ENCODE results near the gene ZSWIM8. TPM values are rescaled to one million over a fixed set of nuclear protein-coding genes. Genes with fewer than 3 reads are reported as not detected.
A peak's percentile ranks its signal among the peaks of the same experiment; 100 is the strongest.
"Not testable (repeated sequence)": the region's sequence is repeated elsewhere in the genome, so short reads cannot be mapped to it uniquely, and the experiment has no call there.

ZSWIM8 gene, protein sequence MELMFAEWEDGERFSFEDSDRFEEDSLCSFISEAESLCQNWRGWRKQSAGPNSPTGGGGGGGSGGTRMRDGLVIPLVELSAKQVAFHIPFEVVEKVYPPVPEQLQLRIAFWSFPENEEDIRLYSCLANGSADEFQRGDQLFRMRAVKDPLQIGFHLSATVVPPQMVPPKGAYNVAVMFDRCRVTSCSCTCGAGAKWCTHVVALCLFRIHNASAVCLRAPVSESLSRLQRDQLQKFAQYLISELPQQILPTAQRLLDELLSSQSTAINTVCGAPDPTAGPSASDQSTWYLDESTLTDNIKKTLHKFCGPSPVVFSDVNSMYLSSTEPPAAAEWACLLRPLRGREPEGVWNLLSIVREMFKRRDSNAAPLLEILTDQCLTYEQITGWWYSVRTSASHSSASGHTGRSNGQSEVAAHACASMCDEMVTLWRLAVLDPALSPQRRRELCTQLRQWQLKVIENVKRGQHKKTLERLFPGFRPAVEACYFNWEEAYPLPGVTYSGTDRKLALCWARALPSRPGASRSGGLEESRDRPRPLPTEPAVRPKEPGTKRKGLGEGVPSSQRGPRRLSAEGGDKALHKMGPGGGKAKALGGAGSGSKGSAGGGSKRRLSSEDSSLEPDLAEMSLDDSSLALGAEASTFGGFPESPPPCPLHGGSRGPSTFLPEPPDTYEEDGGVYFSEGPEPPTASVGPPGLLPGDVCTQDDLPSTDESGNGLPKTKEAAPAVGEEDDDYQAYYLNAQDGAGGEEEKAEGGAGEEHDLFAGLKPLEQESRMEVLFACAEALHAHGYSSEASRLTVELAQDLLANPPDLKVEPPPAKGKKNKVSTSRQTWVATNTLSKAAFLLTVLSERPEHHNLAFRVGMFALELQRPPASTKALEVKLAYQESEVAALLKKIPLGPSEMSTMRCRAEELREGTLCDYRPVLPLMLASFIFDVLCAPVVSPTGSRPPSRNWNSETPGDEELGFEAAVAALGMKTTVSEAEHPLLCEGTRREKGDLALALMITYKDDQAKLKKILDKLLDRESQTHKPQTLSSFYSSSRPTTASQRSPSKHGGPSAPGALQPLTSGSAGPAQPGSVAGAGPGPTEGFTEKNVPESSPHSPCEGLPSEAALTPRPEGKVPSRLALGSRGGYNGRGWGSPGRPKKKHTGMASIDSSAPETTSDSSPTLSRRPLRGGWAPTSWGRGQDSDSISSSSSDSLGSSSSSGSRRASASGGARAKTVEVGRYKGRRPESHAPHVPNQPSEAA (N-terminal part only)
- polyA plus RNA-seq (2013, experiment 1 of 2; ENCODE audit: insufficient read length): 77.7 TPM
- 71.8 TPM for polyA plus RNA-seq (2013, experiment 2 of 2; ENCODE audit: insufficient read length)

DNA sequence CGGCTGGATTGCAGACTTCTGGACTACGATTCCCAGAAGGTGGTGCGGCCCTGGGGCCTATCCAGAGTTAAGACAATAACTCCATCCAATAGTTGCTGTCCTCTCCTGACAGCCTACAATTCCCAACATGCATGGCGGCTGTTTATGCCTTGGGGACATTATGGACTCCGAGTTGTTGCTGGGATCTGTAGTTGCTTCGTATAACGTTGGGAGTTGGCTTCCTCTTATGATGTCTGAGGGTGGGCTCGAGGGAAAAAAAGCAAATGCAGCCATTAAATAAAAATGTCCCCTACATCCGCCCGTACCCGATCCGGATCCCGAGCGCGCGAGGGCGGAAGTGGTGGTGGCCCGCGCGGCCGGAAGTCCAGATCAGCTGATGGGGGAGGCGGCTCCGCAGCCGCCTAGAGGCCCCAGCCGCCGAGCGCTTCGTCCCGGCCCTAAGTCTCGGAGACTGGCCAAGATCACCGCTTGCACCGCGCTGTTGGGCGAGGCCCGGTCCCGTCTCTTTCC, at the start of gene ZSWIM8:
ZSWIM8 (plus strand) TSS at position 396 of the 510 bp plus-strand sequence. CDS start 273 bp downstream, outside the sequence.
- peak; percentile 97 for DNase-seq

DNA sequence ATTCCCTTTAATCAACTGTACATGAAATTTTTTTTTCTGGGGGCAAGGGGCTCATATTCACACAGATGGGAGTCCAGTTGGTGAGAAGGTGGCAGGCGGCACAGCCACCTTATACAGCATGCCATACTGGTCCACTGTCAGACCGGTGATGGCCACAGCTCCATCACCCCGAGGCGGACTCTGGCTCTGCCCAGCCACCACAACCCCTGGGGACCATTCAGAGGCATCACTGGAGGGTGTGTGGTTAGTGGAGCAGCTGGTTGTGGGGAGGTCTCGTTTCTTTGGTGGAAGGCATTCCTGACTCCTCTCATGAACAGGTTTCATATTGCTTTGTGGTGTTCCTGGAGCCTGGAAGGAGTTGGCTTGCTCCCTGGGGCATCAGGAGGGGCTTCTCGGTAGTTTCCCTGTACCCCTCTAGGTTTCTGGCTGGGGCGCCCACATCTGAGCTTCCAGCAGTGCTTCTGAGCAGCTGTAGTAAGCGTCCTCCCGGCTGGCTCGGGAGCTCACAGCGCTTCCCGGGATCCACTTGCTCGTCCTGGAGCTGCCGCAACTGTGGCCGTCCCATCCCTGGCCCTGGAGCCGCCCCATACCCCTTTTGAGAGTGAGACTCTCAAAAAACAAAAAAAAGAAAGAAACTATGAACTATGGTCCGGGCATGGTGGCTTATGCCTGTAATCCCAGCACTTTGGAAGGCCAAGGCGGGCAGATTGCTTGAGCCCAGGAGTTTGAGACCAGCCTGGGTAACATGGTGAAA, 44.7 kb upstream of the ZSWIM8 start:
- not testable (repeated sequence) for DNase-seq

DNA sequence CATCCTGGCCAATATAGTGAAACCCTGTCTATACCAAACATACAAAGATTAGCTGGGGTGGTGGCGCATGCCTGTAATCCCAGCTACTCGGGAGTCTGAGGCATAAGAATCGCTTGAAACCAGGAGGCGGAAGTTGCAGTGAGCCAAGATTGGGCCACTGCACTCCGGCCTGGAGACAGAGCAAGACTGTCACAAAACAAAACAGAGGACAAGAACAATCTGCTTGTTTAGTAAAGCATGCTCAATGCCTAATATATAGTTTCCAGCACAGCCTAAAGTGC, 43.0 kb upstream of the ZSWIM8 start:
- no peak for DNase-seq

DNA sequence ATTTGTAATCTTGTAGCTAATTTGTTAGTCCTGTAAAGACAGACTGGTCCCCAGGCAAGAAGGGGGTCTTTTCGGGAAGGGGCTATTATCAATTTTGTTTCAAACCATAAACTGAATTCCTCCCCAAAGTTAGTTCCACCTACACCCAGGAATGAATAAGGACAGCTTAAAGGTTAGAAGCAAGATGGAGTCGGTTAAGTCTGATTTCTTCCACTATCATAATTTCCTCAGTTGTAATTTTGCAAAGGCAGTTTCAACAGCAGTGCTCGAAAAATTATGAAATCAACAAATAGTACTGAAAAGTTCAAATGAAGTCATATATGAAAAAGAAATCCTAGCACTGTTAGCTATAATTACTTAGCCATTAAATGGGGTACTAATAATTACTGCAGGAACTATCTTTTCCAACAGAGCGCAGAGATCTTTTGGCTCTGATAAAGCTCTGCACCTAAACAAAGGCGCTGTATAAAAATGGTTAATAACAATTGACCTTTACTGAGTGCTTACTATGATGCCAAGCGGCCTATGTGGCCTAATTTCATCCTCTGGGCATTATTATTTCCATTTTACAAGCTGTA, 42.0 kb upstream of the ZSWIM8 start:
- no peak for DNase-seq

DNA sequence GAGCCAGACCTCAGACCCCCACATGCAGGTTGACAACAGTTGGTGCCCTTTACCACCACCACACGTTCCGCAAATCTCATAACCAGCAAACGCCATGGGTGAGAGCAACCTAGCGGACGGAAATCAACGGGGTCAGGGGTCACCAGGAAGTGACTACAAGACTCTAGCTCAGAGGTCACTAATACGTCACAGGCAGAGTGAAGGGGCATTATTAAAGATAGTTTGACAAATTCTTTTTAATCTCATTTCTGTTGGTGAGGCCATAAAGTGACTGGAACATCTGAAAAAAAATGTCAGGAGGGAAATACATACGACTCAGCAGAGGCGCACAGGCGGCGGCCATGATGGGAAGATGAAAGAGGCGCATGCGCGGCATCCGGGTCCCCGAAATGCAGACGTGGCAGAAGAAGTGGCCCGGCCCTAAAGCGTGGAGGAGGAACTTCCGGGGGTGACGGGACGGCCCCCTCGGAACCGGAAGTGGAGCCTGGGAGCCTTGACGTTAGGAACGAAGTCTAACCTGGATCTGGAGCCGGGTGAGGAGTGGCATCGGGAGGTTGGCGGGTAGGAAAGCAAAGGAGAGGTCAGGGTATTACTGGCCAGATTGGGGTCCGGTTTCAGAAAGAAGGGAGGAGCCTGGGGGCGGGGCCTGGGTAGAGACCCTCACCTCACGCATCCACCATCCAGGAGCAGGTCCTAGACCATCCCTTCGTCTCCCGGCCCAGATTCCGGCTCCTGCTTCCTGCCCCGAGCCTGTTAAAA, 41.3 kb upstream of the ZSWIM8 start, which contains the start of gene SEC24C:
SEC24C (plus strand) TSS at position 468 of the 759 bp plus-strand sequence. CDS start 2,461 bp downstream, outside the sequence.
- peak; percentile 96 for DNase-seq

DNA sequence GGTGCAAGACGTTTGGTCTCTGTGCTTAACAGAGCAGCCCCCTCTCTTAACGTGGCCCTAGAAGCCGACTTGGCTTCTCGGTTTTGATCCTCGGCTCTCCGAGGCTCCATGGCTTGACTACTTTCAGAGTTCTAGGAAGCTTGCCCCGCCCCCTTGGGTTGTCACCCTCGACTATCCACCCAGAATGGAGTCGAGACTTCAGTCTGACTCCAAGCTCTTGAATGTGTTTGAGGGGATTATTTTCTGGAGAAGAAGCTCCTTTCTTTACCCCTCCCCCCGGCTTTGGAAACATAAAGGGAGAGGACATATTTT, 40.8 kb upstream of the ZSWIM8 start:
- peak; percentile 72 for DNase-seq

DNA sequence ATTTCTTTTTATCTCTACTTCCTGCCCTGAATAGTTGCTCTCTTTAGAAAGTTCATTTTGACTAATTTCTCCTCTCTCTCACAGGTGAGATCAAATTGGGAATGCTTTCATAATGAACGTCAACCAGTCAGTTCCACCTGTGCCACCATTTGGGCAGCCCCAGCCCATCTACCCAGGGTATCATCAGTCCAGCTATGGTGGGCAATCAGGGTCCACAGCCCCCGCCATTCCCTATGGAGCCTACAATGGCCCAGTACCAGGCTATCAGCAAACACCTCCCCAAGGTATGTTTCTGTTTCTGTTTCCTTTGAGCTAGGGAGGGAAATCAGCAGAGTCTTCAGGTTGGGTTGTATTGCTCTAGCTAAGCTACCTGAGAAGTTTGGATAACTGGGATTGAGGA, 38.7 kb upstream of the ZSWIM8 start:
- DNase-seq: no peak

DNA sequence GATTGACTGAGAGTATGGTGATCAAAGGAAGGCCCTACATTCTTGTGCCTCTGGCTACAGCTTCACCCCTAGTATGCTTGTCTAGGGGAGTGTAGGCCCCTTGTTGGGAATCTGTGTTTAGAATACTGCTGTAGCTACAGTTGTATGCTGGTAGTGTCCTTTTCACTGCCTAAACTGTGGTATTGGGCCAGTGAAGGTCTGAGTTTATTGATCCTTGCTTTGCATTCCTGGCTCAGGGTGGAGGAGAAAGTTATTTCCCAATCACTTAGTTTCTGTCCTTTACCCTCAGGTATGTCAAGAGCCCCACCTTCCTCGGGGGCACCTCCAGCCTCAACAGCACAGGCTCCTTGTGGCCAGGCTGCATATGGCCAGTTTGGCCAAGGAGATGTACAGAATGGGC, 34.6 kb upstream of the ZSWIM8 start:
- no peak for DNase-seq

DNA sequence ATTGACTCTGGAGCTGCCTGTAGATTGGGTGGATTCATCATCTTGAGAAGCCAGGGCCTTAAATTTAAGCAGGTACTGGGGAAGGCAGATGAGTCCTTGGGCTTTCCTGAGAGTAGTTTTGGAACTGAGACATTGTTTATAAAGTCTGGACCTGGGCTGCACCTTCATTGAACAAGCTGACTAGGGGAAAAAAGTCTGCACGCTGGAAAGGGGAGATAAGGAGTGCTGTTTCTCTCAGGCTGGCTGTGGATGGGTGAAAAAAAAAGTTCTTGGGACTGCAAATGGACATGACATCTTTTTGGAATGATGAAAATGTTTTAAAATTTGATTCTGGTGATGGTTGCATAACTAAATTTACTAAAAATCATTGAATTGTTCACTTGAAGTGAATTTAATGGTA, 29.2 kb upstream of the ZSWIM8 start:
- DNase-seq: no peak

DNA sequence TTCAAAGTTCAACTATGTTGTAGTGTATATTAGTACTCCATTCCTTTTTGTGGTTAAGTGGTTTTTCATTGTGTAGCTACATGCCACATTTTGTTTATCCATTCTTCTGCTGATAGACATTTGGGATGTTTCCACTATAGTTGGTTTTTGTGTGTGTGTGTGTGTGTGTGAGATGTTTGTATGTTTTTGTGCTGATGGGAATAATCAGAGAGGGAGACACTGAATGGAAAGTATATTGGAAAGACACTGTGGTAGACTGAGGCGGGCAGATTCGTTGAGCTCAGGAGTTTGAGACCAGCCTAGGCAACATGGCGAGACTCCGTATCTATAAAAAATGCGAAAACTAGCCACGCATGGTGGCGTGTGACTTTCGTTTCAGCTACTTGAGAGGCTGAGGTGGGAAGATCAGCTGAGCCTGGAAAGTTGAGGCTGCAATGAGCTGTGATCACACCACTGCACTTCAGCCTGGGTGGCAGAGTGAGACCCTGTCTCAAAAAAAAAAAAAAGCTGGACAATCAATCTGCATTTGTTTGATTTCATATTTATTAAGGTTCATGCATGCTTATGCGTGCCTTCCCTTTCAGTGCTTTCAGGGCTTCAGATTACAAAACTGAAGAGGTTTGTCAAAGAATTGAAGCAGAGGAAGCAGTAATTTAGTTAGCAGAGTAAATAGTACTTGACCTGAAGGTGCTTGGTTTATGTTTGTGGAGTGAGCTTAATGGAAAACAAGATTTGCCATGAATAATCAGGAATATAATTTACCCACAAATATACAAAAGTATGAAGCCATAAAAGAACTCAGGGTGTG, 26.5 kb upstream of the ZSWIM8 start:
- DNase-seq: no peak

DNA sequence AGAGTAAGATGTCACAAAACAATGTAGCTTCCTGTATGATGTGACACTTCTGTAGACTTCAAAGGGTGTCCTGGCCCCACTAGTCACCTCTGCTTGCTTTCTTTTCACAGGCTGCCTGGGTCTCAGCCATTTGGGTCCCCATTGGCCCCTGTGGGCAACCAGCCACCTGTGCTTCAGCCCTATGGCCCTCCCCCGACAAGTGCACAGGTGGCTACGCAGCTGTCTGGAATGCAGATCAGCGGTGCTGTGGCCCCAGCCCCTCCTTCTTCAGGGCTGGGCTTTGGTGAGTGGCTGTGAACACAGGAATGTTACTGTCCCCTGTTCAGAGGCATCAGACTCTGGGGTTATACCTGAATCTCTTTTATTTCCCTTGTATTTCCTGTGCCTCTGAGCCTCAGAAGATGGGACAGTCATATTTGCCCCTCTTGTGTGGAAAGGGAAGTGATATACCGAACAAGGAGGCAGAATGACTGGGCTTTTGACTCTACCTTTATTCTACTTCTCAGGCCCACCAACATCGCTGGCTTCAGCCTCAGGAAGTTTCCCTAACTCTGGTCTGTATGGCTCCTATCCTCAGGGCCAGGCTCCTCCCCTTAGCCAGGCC, 25.8 kb upstream of the ZSWIM8 start:
- DNase-seq: no peak

DNA sequence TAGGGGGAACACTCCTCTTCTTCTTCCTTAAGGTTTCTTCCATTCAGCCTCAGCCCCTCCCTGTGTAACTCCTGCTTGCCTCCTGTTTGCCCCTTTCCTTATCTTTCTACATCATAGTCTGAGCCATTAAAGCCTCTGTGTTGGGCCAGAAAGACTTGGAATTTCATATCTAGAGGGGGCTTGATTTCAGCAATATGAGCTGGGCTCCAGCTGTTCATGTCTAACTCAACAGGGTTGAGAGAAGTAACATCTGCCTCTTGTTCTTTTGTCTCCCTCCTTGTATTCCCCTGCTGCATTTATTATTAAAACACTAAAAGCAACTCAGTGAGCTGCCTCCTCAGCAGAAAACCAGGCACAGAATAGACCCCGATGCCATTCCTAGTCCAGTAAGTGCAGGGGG, 23.6 kb upstream of the ZSWIM8 start:
- DNase-seq: no peak

DNA sequence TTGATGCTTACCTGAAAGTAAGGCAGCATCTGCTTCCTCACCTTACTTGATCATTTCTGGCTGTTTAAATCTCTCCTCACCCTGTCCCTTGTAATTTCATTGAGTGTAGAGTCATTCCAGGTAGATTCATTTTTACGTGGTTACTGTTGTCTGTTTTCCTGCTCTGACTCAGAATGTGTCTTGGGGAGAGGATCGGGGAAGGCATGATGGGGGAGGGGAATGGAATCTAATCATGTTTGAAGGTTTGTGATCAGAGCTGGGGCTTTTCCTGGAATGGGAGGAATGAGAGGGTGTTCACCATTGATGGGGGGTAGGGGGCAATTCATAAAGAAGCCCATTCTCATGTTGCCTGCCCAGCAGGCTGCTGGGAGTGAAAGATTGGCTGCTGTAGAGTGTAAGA, 22.5 kb upstream of the ZSWIM8 start:
- peak; percentile 16 for DNase-seq

DNA sequence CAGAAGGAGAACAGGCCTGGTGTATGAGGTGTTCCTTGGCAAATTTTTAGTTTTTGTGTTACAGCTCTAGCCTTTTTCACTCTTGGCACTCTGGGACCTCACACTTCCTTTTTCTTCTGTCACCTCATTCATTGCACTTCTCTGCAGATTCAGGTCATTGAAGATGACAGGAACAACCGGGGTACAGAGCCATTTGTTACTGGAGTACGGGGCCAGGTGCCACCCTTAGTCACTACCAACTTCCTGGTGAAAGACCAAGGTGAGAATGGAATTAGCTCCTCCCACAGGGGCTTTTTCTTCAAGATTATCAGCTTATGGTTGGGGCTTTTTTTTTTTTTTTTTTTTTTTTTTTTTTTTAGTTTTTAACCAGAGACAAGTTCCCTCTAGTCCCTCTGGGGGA, 22.1 kb upstream of the ZSWIM8 start:
- DNase-seq: no peak

DNA sequence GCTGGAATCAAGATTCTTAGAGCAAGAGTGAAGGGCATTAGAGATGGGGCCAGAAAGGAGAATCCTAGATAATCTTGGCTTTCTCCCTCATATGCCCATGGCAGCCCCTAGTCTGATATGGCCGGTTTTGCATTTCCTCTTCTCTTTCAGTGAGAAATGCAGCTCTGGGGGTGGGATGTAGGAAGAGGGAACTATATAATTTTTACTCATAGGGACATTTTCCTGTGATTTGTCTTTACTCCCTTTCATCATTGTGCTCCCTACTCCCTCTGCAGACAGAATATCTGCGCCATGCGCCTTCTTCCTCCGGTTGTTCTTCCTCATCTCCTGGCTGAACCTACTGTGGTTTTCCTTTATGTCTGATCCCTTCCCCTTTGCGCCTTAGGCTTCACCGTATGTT, 20.3 kb upstream of the ZSWIM8 start:
- DNase-seq: no peak

DNA sequence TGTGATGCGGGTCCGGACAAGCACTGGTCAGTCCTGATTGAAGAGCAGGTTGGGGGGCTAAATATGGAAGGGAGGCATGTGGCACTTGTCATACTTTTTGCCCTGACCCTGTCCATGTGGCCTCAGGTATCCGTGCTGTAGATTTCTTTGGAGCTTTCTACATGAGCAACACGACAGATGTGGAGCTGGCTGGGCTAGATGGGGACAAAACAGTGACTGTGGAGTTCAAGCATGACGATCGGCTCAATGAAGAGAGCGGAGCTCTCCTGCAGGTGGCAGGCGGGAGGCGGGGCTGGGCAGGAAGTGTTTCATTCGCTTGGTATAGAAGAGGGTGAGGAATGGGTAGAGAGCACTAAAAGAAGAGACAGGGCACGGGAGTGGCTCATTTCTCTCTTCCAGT, 16.5 kb upstream of the ZSWIM8 start:
- no peak for DNase-seq

DNA sequence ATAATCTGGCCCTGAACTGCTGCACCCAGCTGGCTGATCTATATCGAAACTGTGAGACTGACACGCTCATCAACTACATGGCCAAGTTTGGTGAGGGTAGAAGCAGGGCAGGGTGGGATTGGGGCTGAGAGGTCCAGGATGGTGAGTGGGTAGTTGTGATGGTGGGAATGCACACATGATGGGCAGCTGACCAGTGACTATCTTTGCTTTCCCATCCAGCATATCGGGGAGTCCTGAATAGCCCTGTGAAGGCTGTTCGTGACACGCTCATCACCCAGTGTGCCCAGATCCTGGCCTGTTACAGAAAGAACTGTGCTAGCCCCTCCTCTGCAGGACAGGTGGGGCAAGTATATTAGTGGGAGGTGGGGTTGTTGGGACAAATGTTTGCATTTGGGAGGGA, 16.0 kb upstream of the ZSWIM8 start:
- no peak for DNase-seq

DNA sequence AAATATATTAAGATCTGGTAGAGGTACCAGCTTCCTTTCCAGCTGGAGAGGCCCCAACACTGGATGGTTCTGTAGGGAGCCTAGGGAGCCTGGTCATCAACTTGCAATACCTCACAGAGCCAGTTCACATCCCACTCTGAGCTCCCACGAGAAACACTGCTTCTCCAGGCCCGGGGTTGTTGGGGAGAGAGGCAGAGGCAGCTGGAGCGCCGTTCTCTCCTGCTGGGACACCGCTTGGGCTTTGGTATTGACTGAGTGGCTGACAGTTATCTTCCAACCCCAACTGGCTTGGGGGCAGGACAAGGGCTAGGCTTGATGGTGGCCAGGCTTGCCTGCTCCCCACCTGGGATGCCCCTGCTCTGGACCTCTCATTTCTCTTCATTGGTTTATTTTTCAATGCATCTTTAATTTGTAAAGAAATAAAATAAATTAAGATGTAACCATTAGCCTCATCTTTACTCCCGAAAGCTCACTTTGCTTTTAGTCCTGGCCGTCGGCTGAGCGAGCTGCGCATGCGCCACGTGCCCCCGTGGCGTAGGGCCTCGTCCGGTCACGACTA, 13.6 kb upstream of the ZSWIM8 start:
- DNase-seq: peak; percentile 15

Data from fibroblast of skin of back (primary cell).